ENCODE results near the gene SORCS2. TPM values are rescaled to one million over a fixed set of nuclear protein-coding genes. Genes with fewer than 3 reads are reported as not detected.

Gene SORCS2
- total RNA-seq, 1 donor from 2014 or later, result 13.8 TPM

DNA sequence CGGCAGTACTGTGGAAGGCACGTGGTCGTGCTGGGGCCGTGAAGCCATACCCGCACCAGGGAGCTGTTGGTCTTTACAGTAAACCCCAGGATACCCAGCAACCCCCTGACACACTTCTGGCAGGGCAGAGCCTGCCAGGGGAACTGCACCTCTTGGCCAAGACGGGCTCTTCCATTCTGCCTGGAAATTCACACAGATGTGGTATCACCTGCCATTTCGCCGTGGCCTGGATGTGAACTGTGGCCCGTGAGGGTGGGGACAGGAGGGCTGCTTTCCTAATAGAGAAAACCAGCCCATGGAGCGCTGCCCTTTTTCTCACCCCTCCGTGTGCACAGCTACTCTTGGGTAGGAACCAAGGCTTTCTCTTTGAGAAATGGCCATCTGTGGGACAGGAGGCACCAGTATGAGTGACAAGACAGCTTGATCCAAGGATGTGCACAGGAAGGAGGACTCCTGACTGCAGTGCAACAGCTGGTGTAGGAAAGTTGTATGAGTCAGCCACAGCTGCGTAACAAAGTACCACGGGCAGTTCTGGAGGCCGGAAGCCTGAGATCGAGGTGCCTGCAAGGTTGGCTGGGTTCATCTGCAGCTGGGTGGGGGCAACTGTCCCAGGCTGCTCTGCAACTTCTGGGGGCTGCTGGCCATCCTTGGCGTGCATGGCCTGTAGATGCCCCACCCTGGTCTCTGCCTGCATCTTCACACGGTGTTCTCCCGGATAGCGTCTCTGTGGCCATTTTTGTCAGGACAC, 146.7 kb downstream of the SORCS2 start:
- Mint-ChIP-seq H3K36me3 (ENCODE audit: low read depth, unreplicated experiment) (peaks cover 10% of the 10 kb centered on the region), H3K9me3 (ENCODE audit: unreplicated experiment) (peaks cover 11% of the 10 kb centered on the region), H3K27me3 (ENCODE audit: low read depth, unreplicated experiment) (peaks cover 11% of the 10 kb centered on the region), H3K4me3 (ENCODE audit: unreplicated experiment) (no peak overlapping the region), H3K27ac (ENCODE audit: unreplicated experiment) (no peak overlapping the region), H3K4me1 (ENCODE audit: low read depth, unreplicated experiment) (peaks cover 12% of the 10 kb centered on the region)
- Histone ChIP-seq H3K4me2 (ENCODE audit: low read length) (no peak overlapping the region), H3K4me1 (ENCODE audit: insufficient read depth, low read length) (peaks cover 2% of the 10 kb centered on the region), H3K79me2 (ENCODE audit: insufficient read depth, low read length) (no peaks in the 10 kb centered on the region), H3K4me3 (ENCODE audit: insufficient read depth, low read depth, low read length) (no peak overlapping the region), H4K20me1 (ENCODE audit: insufficient read depth, low read length) (peaks cover 4% of the 10 kb centered on the region), H2AFZ (ENCODE audit: low read depth, low read length) (no peak overlapping the region), H3K36me3 (ENCODE audit: insufficient read depth, low read length) (no peaks in the 10 kb centered on the region), H3K9ac (ENCODE audit: low read length) (no peak overlapping the region), H3K27ac (ENCODE audit: low read depth, low read length) (no peak overlapping the region), H3K9me3 (ENCODE audit: insufficient read depth, low read depth, low read length) (peaks cover 4% of the 10 kb centered on the region), H3K27me3 (ENCODE audit: insufficient read depth, low read length) (no peaks in the 10 kb centered on the region)
- DNase-seq (ENCODE audit: low read depth) (no peak), FAIRE-seq (no peak)
- TF ChIP-seq, protein P1, sequence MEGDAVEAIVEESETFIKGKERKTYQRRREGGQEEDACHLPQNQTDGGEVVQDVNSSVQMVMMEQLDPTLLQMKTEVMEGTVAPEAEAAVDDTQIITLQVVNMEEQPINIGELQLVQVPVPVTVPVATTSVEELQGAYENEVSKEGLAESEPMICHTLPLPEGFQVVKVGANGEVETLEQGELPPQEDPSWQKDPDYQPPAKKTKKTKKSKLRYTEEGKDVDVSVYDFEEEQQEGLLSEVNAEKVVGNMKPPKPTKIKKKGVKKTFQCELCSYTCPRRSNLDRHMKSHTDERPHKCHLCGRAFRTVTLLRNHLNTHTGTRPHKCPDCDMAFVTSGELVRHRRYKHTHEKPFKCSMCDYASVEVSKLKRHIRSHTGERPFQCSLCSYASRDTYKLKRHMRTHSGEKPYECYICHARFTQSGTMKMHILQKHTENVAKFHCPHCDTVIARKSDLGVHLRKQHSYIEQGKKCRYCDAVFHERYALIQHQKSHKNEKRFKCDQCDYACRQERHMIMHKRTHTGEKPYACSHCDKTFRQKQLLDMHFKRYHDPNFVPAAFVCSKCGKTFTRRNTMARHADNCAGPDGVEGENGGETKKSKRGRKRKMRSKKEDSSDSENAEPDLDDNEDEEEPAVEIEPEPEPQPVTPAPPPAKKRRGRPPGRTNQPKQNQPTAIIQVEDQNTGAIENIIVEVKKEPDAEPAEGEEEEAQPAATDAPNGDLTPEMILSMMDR (IDR thresholded peaks at IDR 0.05; ENCODE audit: insufficient read depth, low read depth, low read length), result no peak
- TF ChIP-seq EZH2 (IDR thresholded peaks at IDR 0.05; ENCODE audit: insufficient read depth, low read length), result no peak

DNA sequence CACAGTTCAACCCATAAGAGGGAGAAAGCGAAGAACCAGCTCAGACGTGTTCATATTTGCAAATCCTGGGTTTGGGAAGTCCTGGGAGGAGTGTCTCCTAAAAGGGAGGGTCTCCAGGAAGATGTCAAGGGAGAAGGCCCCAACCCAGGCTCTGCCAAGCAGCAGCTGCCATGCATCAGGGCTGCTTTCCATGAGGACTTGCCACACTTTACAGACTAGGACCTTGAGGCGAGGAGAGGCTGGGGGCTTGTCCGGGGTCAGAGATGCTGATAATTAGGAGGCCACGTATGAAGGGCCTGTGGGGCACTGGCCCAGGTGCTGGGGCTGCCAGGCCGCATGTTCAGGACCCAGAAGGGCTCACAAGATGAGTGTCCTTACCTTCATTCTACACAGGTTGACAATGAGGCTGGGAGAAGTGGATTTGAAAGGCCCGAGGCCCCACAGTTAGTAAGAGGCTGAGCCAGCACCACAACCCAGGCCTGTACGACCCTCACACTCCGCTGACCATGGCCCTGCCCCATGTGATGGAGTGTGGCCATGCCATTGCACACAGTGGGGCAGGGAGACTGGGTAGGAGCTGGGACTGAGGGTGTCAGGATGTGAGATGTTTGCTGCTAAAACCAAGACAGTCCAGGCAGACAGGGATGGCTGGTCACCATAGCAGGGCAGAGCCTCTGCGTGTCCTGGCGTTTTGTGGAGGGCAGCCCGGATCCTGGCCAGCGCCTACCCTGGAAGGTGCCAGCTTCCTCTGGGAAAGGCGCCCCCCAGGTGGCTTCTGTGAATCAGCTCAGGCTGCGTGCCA, 147.6 kb downstream of the SORCS2 start:
- peaks cover 9% of the 10 kb centered on the region for H3K4me1 ChIP-seq (ENCODE audit: insufficient read depth, low read length)
- H4K20me1 ChIP-seq (ENCODE audit: insufficient read depth, low read length), result peaks cover 7% of the 10 kb centered on the region
- peaks cover 11% of the 10 kb centered on the region for H3K9me3 Mint-ChIP-seq (ENCODE audit: unreplicated experiment)
- no peak overlapping the region for H3K4me3 Mint-ChIP-seq (ENCODE audit: unreplicated experiment)
- DNase-seq (ENCODE audit: low read depth), result no peak
- peaks cover 4% of the 10 kb centered on the region for H3K9me3 ChIP-seq (ENCODE audit: insufficient read depth, low read depth, low read length)
- H2AFZ ChIP-seq (ENCODE audit: low read depth, low read length), result no peak overlapping the region
- peaks cover 11% of the 10 kb centered on the region for H3K4me1 Mint-ChIP-seq (ENCODE audit: low read depth, unreplicated experiment)
- H3K4me2 ChIP-seq (ENCODE audit: low read length), result no peak overlapping the region
- H3K4me3 ChIP-seq (ENCODE audit: insufficient read depth, low read depth, low read length), result no peak overlapping the region
- peaks cover 7% of the 10 kb centered on the region for H3K27me3 Mint-ChIP-seq (ENCODE audit: low read depth, unreplicated experiment)
- TF ChIP-seq EZH2 (IDR thresholded peaks at IDR 0.05; ENCODE audit: insufficient read depth, low read length), result no peak
- TF ChIP-seq, protein P1 (IDR thresholded peaks at IDR 0.05; ENCODE audit: insufficient read depth, low read depth, low read length), result no peak
- no peak for FAIRE-seq
- H3K27ac Mint-ChIP-seq (ENCODE audit: unreplicated experiment), result no peak overlapping the region
- H3K36me3 Mint-ChIP-seq (ENCODE audit: low read depth, unreplicated experiment), result peaks cover 10% of the 10 kb centered on the region
- H3K79me2 ChIP-seq (ENCODE audit: insufficient read depth, low read length), result no peaks in the 10 kb centered on the region
- H3K27ac ChIP-seq (ENCODE audit: low read depth, low read length), result no peak overlapping the region
- H3K36me3 ChIP-seq (ENCODE audit: insufficient read depth, low read length), result no peaks in the 10 kb centered on the region
- H3K27me3 ChIP-seq (ENCODE audit: insufficient read depth, low read length), result no peaks in the 10 kb centered on the region
- H3K9ac ChIP-seq (ENCODE audit: low read length), result no peak overlapping the region

Measured in astrocyte (in vitro differentiated cells and primary cell).